ENCODE data around the gene FHIT.

The FHIT gene

GRCh38 chr3:60716573-60716972 is 534.7 kb downstream of the FHIT start:
- H3K4me2 ChIP-seq (ENCODE audit: low read length), result no peak overlapping the region
- no peak for TF ChIP-seq EZH2phosphoT487 (IDR thresholded peaks at IDR 0.05; ENCODE audit: low read depth)
- TF ChIP-seq, protein P1, sequence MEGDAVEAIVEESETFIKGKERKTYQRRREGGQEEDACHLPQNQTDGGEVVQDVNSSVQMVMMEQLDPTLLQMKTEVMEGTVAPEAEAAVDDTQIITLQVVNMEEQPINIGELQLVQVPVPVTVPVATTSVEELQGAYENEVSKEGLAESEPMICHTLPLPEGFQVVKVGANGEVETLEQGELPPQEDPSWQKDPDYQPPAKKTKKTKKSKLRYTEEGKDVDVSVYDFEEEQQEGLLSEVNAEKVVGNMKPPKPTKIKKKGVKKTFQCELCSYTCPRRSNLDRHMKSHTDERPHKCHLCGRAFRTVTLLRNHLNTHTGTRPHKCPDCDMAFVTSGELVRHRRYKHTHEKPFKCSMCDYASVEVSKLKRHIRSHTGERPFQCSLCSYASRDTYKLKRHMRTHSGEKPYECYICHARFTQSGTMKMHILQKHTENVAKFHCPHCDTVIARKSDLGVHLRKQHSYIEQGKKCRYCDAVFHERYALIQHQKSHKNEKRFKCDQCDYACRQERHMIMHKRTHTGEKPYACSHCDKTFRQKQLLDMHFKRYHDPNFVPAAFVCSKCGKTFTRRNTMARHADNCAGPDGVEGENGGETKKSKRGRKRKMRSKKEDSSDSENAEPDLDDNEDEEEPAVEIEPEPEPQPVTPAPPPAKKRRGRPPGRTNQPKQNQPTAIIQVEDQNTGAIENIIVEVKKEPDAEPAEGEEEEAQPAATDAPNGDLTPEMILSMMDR (IDR thresholded peaks at IDR 0.05; ENCODE audit: low read depth, low read length), result no peak
- no peak overlapping the region for H3K27ac ChIP-seq (ENCODE audit: low read length)
- H3K4me1 ChIP-seq (ENCODE audit: low read length), result no peaks in the 10 kb centered on the region
- no peaks in the 10 kb centered on the region for H3K79me2 ChIP-seq (ENCODE audit: low read length)
- no peaks in the 10 kb centered on the region for H3K9me3 ChIP-seq (ENCODE audit: insufficient read depth, low read length)
- no peak overlapping the region for H3K9ac ChIP-seq (ENCODE audit: low read length)
- no peaks in the 10 kb centered on the region for H3K36me3 ChIP-seq (replicated peaks; ENCODE audit: low read depth, low read length)
- H4K20me1 ChIP-seq (ENCODE audit: insufficient read depth, low read length), result no peaks in the 10 kb centered on the region
- no peak overlapping the region for H2AFZ ChIP-seq (ENCODE audit: low read depth, low read length)
- no peaks in the 10 kb centered on the region for H3K27me3 ChIP-seq (ENCODE audit: low read depth, low read length)
- no peak overlapping the region for H3K4me3 ChIP-seq (ENCODE audit: low read length)

- Histone ChIP-seq H3K27ac (ENCODE audit: low read length) (no peak overlapping the region), H3K4me2 (ENCODE audit: low read length) (no peak overlapping the region), H3K9me3 (ENCODE audit: insufficient read depth, low read length) (no peaks in the 10 kb centered on the region), H3K4me1 (ENCODE audit: low read length) (no peaks in the 10 kb centered on the region), H3K36me3 (replicated peaks; ENCODE audit: low read depth, low read length) (no peaks in the 10 kb centered on the region), H3K79me2 (ENCODE audit: low read length) (no peaks in the 10 kb centered on the region), H3K4me3 (ENCODE audit: low read length) (no peak overlapping the region), H3K27me3 (ENCODE audit: low read depth, low read length) (no peaks in the 10 kb centered on the region), H3K9ac (ENCODE audit: low read length) (no peak overlapping the region), H2AFZ (ENCODE audit: low read depth, low read length) (no peak overlapping the region), H4K20me1 (ENCODE audit: insufficient read depth, low read length) (no peaks in the 10 kb centered on the region)
- TF ChIP-seq, protein P1 (IDR thresholded peaks at IDR 0.05; ENCODE audit: low read depth, low read length), result no peak
- TF ChIP-seq EZH2phosphoT487 (IDR thresholded peaks at IDR 0.05; ENCODE audit: low read depth), result no peak
These were observed 542.9 kb downstream of the FHIT start for GRCh38 chr3:60708191-60708975.

DNA sequence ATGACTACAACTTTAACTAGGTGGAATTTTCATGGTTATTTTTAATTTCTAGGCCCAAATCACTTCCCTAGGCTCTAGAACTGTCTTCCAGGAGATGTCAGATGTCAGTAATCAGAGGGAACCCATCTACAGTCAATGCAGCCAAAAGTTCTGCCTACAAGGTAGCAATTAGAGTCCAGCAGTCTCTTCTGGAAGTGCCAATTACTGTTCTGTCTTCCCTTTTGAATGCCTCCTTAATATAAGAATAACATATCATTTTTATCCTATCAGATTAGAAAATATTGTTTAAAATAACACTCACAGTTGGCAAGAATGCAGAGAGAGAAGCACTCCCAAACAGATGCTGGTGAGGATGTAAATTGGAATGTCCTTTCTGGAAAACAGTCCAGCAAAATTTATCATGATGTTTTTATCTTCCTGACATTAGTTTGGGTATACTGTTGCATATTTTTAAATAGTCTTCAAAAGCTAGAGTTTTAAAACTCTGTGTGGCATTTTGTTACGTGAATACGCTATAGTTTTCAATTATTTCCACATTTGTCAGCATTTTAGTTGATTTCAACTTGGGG is 543.7 kb downstream of the FHIT start:
- Histone ChIP-seq H3K4me2 (ENCODE audit: low read length) (no peak overlapping the region), H3K9me3 (ENCODE audit: insufficient read depth, low read length) (no peaks in the 10 kb centered on the region)
- no peak for TF ChIP-seq EZH2phosphoT487 (IDR thresholded peaks at IDR 0.05; ENCODE audit: low read depth)
- TF ChIP-seq, protein P1 (IDR thresholded peaks at IDR 0.05; ENCODE audit: low read depth, low read length), result no peak

DNA sequence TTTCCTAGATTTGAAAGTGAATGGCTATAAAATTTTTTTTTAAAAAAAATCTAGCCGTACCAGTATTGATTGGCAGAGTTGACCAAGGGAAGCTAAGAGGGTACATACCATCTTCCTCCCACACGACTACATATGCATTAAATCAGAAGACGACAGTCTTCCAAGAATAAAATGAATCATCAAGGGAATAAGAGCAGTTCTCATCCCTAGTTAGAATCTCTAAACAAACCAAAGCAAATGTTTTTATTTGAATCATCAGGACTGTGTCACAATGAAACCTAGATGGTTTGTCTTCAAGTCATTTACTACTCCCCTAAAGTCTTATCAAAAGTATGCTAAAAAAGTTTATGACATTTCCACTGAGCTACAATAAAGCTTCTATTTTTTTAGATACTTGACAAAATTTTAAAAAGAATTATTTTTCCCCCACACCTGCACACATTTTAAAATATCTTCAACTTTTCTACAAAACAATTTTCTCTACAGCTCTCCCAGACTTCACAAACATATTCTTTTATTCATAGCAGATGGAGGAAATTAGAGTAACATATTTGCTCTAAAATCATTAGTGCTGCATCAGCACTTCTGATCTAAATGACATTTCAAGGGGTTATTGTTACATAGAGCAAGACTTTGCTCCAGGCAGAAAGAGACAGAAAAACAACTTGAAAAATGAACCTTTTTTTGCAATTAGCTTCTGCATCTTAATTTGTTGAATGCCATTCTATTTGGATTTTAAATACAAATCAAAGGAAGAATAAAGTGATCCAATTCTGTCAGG is 547.1 kb downstream of the FHIT start:
- no peak overlapping the region for H3K4me3 ChIP-seq (ENCODE audit: low read length)
- no peak for TF ChIP-seq EZH2phosphoT487 (IDR thresholded peaks at IDR 0.05; ENCODE audit: low read depth)
- TF ChIP-seq, protein P1 (IDR thresholded peaks at IDR 0.05; ENCODE audit: low read depth, low read length), result no peak
- H3K9ac ChIP-seq (ENCODE audit: low read length), result no peak overlapping the region
- no peaks in the 10 kb centered on the region for H3K9me3 ChIP-seq (ENCODE audit: insufficient read depth, low read length)
- H3K36me3 ChIP-seq (replicated peaks; ENCODE audit: low read depth, low read length), result no peaks in the 10 kb centered on the region
- no peaks in the 10 kb centered on the region for H3K4me1 ChIP-seq (ENCODE audit: low read length)
- H3K27me3 ChIP-seq (ENCODE audit: low read depth, low read length), result no peaks in the 10 kb centered on the region
- no peaks in the 10 kb centered on the region for H4K20me1 ChIP-seq (ENCODE audit: insufficient read depth, low read length)
- H3K27ac ChIP-seq (ENCODE audit: low read length), result no peak overlapping the region
- H3K4me2 ChIP-seq (ENCODE audit: low read length), result no peak overlapping the region
- no peaks in the 10 kb centered on the region for H3K79me2 ChIP-seq (ENCODE audit: low read length)
- H2AFZ ChIP-seq (ENCODE audit: low read depth, low read length), result no peak overlapping the region

More for the DNA sequence above, 543.7 kb downstream of the FHIT start:
- Histone ChIP-seq H3K9ac (ENCODE audit: low read length) (no peak overlapping the region), H3K79me2 (ENCODE audit: low read length) (no peaks in the 10 kb centered on the region), H3K4me1 (ENCODE audit: low read length) (no peaks in the 10 kb centered on the region), H4K20me1 (ENCODE audit: insufficient read depth, low read length) (no peaks in the 10 kb centered on the region), H2AFZ (ENCODE audit: low read depth, low read length) (no peak overlapping the region), H3K27ac (ENCODE audit: low read length) (no peak overlapping the region), H3K27me3 (ENCODE audit: low read depth, low read length) (no peaks in the 10 kb centered on the region), H3K4me3 (ENCODE audit: low read length) (no peak overlapping the region), H3K36me3 (replicated peaks; ENCODE audit: low read depth, low read length) (no peaks in the 10 kb centered on the region)
